ENCODE data around the gene GNG3. TPM values are rescaled to one million over a fixed set of nuclear protein-coding genes. Genes with fewer than 3 reads are reported as not detected.
"Not testable (repeated sequence)": the region's sequence is repeated elsewhere in the genome, so short reads cannot be mapped to it uniquely, and the experiment has no call there.

Gene GNG3
- polyA plus RNA-seq, result under 1 TPM in 2 of 3 donors, not detected in 1; 0.09 to 0.12 TPM

GRCh38 chr11:62707277-62707861 lies at the start of gene GNG3, which contains the start of gene BSCL2:
GNG3 (plus strand) TSS chr11:62707676; CDS start chr11:62708296, 620 bp downstream.
BSCL2 (minus strand) TSS chr11:62707424; CDS start chr11:62707195, 229 bp downstream.
- WGBS, 3 donors, result 80 to 83% (median 81%) methylated on average over 10 of the region's 10 CpGs

GRCh38 chr11:62664405-62665074 lies 42.9 kb upstream of the GNG3 start:
- H3K27ac ChIP-seq (ENCODE audit: low read depth, low read length), result no peak overlapping the region
- WGBS, 3 donors, result 2 to 3% (median 3%) methylated on average over 36 of the region's 36 CpGs

More at GRCh38 chr11:62707277-62707861, at the start of gene GNG3, which contains the start of gene BSCL2:
- no peak within 1 kb of the TSS for H3K27ac ChIP-seq (ENCODE audit: low read depth, low read length)

- 0 to 1% (median 1%) methylated on average over 46 to 47 of the region's 47 CpGs for WGBS, 3 donors
- H3K27ac ChIP-seq (ENCODE audit: low read depth, low read length), result peak within 1 kb of the TSS; percentile 53
Observed at GRCh38 chr11:62665075-62665598, 42.3 kb upstream of the GNG3 start, which contains the start of the genes C11orf98 and CSKMT. C11orf98 (minus strand) TSS chr11:62665210; CDS start chr11:62665169, 41 bp downstream. CSKMT (plus strand) TSS chr11:62665312; CDS start chr11:62665880, 568 bp downstream.

GRCh38 chr11:62665599-62666258 lies 41.7 kb upstream of the GNG3 start:
- H3K27ac ChIP-seq (ENCODE audit: low read depth, low read length), result peak overlapping the region; percentile 53
- 2 to 6% (median 5%) methylated on average over 39 of the region's 39 CpGs for WGBS, 3 donors

GRCh38 chr11:62666259-62666926 lies 41.1 kb upstream of the GNG3 start:
- peak overlapping the region; percentile 53 for H3K27ac ChIP-seq (ENCODE audit: low read depth, low read length)
- WGBS, 3 donors, result 36 to 58% (median 57%) methylated on average over 16 of the region's 16 CpGs

GRCh38 chr11:62667460-62667859 lies 40.0 kb upstream of the GNG3 start:
- H3K27ac ChIP-seq (ENCODE audit: low read depth, low read length), result no peak overlapping the region
- WGBS, 3 donors, result 74 to 84% (median 77%) methylated on average over 2 of the region's 2 CpGs

GRCh38 chr11:62669420-62670161 lies 37.9 kb upstream of the GNG3 start:
- 50 to 79% (median 75%) methylated on average over 4 of the region's 4 CpGs for WGBS, 3 donors
- no peak overlapping the region for H3K27ac ChIP-seq (ENCODE audit: low read depth, low read length)

- 0% methylated on average over 17 of the region's 17 CpGs for WGBS, 3 donors
- H3K27ac ChIP-seq (ENCODE audit: low read depth, low read length), result peak overlapping the region; percentile 62
Observed at GRCh38 chr11:62671236-62671607, 36.3 kb upstream of the GNG3 start.

GRCh38 chr11:62671608-62672389 lies 35.7 kb upstream of the GNG3 start, which contains the start of the genes LBHD1 and UQCC3:
LBHD1 (minus strand) TSS chr11:62672267; CDS start chr11:62670031, 2,236 bp downstream.
UQCC3 (plus strand) TSS chr11:62671673; CDS start chr11:62671746, 73 bp downstream.
- peak within 1 kb of the TSS; percentile 62 for H3K27ac ChIP-seq (ENCODE audit: low read depth, low read length)
- 0 to 1% (median 0%) methylated on average over 58 to 59 of the region's 59 CpGs for WGBS, 3 donors

GRCh38 chr11:62673196-62673525 lies 34.3 kb upstream of the GNG3 start:
- 75 to 82% (median 80%) methylated on average over 2 of the region's 2 CpGs for WGBS, 3 donors
- no peak overlapping the region for H3K27ac ChIP-seq (ENCODE audit: low read depth, low read length)

GRCh38 chr11:62675415-62675814 lies 32.1 kb upstream of the GNG3 start:
- 89 to 98% (median 92%) methylated on average over 10 of the region's 10 CpGs for WGBS, 3 donors

GRCh38 chr11:62676698-62677097 lies 30.8 kb upstream of the GNG3 start:
- WGBS, 3 donors, result 26 to 57% (median 53%) methylated on average over 6 of the region's 6 CpGs
- no peak overlapping the region for H3K27ac ChIP-seq (ENCODE audit: low read depth, low read length)

More at GRCh38 chr11:62675415-62675814, 32.1 kb upstream of the GNG3 start:
- not testable (repeated sequence) for H3K27ac ChIP-seq (ENCODE audit: low read depth, low read length)

- WGBS, 3 donors, result 70 to 82% (median 77%) methylated on average over 6 of the region's 6 CpGs
- H3K27ac ChIP-seq (ENCODE audit: low read depth, low read length), result no peak overlapping the region
Observed at GRCh38 chr11:62677156-62677555, 30.3 kb upstream of the GNG3 start.

- H3K27ac ChIP-seq (ENCODE audit: low read depth, low read length), result no peak overlapping the region
- 78 to 81% (median 80%) methylated on average over 15 of the region's 15 CpGs for WGBS, 3 donors
Observed at GRCh38 chr11:62677714-62678113, 29.8 kb upstream of the GNG3 start.

GRCh38 chr11:62678433-62678769 lies 29.1 kb upstream of the GNG3 start:
- H3K27ac ChIP-seq (ENCODE audit: low read depth, low read length), result peak overlapping the region; percentile 68
- WGBS, 3 donors, result 3 to 5% (median 4%) methylated on average over 16 of the region's 16 CpGs

- peak within 1 kb of the TSS; percentile 68 for H3K27ac ChIP-seq (ENCODE audit: low read depth, low read length)
- WGBS, 3 donors, result 4 to 7% (median 5%) methylated on average over 43 to 55 of the region's 55 CpGs
Observed at GRCh38 chr11:62678770-62679696, 28.4 kb upstream of the GNG3 start, which contains the start of gene UBXN1. UBXN1 (minus strand) TSS chr11:62679073; CDS start chr11:62678923, 150 bp downstream.
